Muscle layer of colon (tissue), 2 donors: ENCODE measurements around the gene EFCAB5.
"Not testable (repeated sequence)": the region's sequence is repeated elsewhere in the genome, so short reads cannot be mapped to it uniquely, and the experiment has no call there.

Experiments used
- H3K27ac ChIP-seq: one replicate; pipeline ENCODE4 v1.7.0; 2013; ENCODE audit warnings: low read depth, mild to moderate bottlenecking, low read length, moderate library complexity
- H3K27me3 ChIP-seq, 2 donors: one replicate each; pipeline ENCODE4 v1.7.0; 2013; ENCODE audit warnings: low read length in 2 of 2, mild to moderate bottlenecking in 2 of 2; ENCODE audit not compliant: insufficient read depth in 2 of 2, control insufficient read depth in 1 of 2
- H3K36me3 ChIP-seq: one replicate; pipeline ENCODE4 v1.7.0; 2013; ENCODE audit warnings: mild to moderate bottlenecking, low read length; ENCODE audit not compliant: insufficient read depth
- H3K4me1 ChIP-seq: one replicate; pipeline ENCODE4 v1.7.0; 2013; ENCODE audit warnings: mild to moderate bottlenecking, low read length; ENCODE audit not compliant: insufficient read depth
- H3K4me3 ChIP-seq, 2 donors: one replicate each; pipeline ENCODE4 v1.7.0; 2013; ENCODE audit warnings: low read length in 2 of 2, low read depth in 1 of 2, mild to moderate bottlenecking in 1 of 2, moderate library complexity in 1 of 2
- H3K9ac ChIP-seq: one replicate; pipeline ENCODE4 v1.7.0; 2013; ENCODE audit warnings: low read length
- H3K9me3 ChIP-seq: one replicate; pipeline ENCODE4 v1.7.0; 2013; ENCODE audit warnings: mild to moderate bottlenecking, low read length
- donor health status: abdominal sarcoma.
- donor health status: Adenocarcinoma of cecum.

EFCAB5 gene

GRCh38 chr17:29918922-29919856, 22.2 kb upstream of the EFCAB5 start:
- Histone ChIP-seq H3K4me3 (no peak overlapping the region), H3K27me3 (no peaks in the 10 kb centered on the region), H3K27ac (no peak overlapping the region), H3K36me3 (no peaks in the 10 kb centered on the region), H3K9me3 (no peaks in the 10 kb centered on the region), H3K4me1 (no peaks in the 10 kb centered on the region), H3K9ac (no peak overlapping the region)

GRCh38 chr17:29924786-29925185, 16.6 kb upstream of the EFCAB5 start:
- H3K27ac ChIP-seq, result no peak overlapping the region
- no peaks in the 10 kb centered on the region for H3K27me3 ChIP-seq
- no peaks in the 10 kb centered on the region for H3K9me3 ChIP-seq
- H3K9ac ChIP-seq, result no peak overlapping the region
- no peaks in the 10 kb centered on the region for H3K36me3 ChIP-seq
- H3K4me3 ChIP-seq, result no peak overlapping the region
- H3K4me1 ChIP-seq, result peaks cover 6% of the 10 kb centered on the region

DNA sequence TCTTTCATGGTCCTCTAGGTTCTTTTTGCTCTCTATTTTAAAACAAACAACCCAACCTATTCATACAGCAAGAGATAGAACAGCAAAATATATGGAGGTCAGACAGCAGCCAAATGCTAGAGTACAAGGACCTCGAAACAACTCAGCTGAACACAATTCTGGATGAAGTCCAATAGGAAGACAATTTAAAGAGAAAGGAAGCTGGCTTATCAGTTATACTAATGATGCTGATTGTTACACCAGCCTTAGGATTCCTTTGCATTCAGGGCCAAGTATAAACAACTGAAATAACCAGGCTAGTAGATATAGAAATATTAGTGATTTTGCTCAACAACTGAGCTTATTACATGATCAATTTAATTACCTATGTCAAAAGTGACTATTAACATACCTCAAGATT, 13.9 kb upstream of the EFCAB5 start:
- H3K4me3 ChIP-seq, result no peak overlapping the region
- H3K4me1 ChIP-seq, result peaks cover 11% of the 10 kb centered on the region
- H3K27me3 ChIP-seq, result no peaks in the 10 kb centered on the region
- no peak overlapping the region for H3K27ac ChIP-seq
- H3K9ac ChIP-seq, result no peak overlapping the region
- no peaks in the 10 kb centered on the region for H3K36me3 ChIP-seq
- H3K9me3 ChIP-seq, result no peaks in the 10 kb centered on the region

DNA sequence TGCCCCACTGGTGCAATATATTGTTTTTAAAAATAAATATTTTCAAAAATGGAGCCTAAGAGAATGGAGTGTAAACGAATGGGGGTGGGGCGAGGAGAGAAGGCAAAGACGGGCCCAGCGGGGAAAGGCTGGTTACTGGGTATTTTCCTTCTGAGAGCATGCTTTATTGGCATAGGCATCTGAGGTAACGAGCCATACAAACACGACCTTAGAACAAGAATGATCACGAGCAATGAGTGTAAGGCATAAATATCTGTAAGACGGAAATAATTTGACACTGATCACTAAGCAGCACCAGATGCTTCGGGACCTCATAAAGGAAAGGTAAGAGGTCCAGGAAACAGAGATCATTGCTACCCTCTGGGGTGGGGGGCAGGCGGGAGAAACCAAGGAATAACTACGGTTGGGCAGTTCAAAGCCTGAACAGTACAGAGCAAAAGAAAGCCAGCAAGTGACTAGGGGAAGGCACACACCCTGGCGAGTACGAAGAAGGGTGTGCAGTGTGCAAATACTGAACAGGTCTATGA, 12.4 kb upstream of the EFCAB5 start:
- Histone ChIP-seq H3K4me1 (peaks cover 11% of the 10 kb centered on the region), H3K27me3 (no peaks in the 10 kb centered on the region), H3K27ac (peak overlapping the region; percentile 89), H3K36me3 (no peaks in the 10 kb centered on the region), H3K9me3 (no peaks in the 10 kb centered on the region), H3K4me3 (peak overlapping the region; percentile 78 to 95), H3K9ac (peak overlapping the region; percentile 87)

- H3K9ac ChIP-seq, result peak within 1 kb of the TSS; percentile 87
Observed at GRCh38 chr17:29929533-29930408, 11.7 kb upstream of the EFCAB5 start, which contains the start of gene SSH2. Gene SSH2, minus strand, starts transcription at chr17:29930228. Its CDS starts 228 bp downstream, at chr17:29930000.

GRCh38 chr17:29930409-29931010, 10.9 kb upstream of the EFCAB5 start:
- H3K27ac ChIP-seq, result peak overlapping the region; percentile 89
- H3K4me3 ChIP-seq, result peak overlapping the region; percentile 78 to 95
- H3K9ac ChIP-seq, result peak overlapping the region; percentile 44

More at GRCh38 chr17:29929533-29930408, 11.7 kb upstream of the EFCAB5 start, which contains the start of gene SSH2:
- H3K9me3 ChIP-seq, result no peaks in the 10 kb centered on the region
- no peaks in the 10 kb centered on the region for H3K36me3 ChIP-seq
- peaks cover 11% of the 10 kb centered on the region for H3K4me1 ChIP-seq
- peak within 1 kb of the TSS; percentile 89 for H3K27ac ChIP-seq
- no peaks in the 10 kb centered on the region for H3K27me3 ChIP-seq
- peak within 1 kb of the TSS; percentile 78 to 95 for H3K4me3 ChIP-seq

GRCh38 chr17:29931231-29931932, 10.1 kb upstream of the EFCAB5 start:
- peak overlapping the region in 1 of 2 donors; percentile 95 for H3K4me3 ChIP-seq
- no peak overlapping the region for H3K27ac ChIP-seq
- no peaks in the 10 kb centered on the region for H3K36me3 ChIP-seq
- H3K27me3 ChIP-seq, result no peaks in the 10 kb centered on the region
- peaks cover 11% of the 10 kb centered on the region for H3K4me1 ChIP-seq
- no peaks in the 10 kb centered on the region for H3K9me3 ChIP-seq
- H3K9ac ChIP-seq, result no peak overlapping the region

More at GRCh38 chr17:29930409-29931010, 10.9 kb upstream of the EFCAB5 start:
- no peaks in the 10 kb centered on the region for H3K9me3 ChIP-seq
- no peaks in the 10 kb centered on the region for H3K36me3 ChIP-seq
- H3K4me1 ChIP-seq, result peaks cover 11% of the 10 kb centered on the region
- no peaks in the 10 kb centered on the region for H3K27me3 ChIP-seq

DNA sequence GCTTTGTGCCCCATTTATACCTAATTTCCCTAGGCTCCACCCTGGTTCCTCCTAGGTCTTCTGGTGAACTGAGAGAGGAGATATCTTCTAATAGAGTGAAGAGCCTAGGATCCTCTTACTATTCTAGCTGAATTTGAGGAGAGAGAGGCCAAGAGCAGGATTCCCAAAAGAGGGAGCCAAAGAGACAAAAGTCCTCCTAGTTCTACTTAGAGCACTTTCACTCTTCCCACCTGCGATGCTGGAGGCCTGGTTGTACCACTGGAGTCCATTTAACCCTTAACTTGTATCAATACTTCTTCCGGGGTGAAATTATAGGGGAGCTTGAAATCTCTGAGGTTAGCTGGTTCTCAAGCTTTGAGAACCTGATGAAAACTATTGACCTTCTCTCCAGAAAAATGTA, 8.1 kb upstream of the EFCAB5 start:
- Histone ChIP-seq H3K9me3 (no peaks in the 10 kb centered on the region), H3K4me1 (peaks cover 10% of the 10 kb centered on the region), H3K27ac (no peak overlapping the region), H3K4me3 (no peak overlapping the region), H3K27me3 (no peaks in the 10 kb centered on the region), H3K36me3 (no peaks in the 10 kb centered on the region), H3K9ac (no peak overlapping the region)

DNA sequence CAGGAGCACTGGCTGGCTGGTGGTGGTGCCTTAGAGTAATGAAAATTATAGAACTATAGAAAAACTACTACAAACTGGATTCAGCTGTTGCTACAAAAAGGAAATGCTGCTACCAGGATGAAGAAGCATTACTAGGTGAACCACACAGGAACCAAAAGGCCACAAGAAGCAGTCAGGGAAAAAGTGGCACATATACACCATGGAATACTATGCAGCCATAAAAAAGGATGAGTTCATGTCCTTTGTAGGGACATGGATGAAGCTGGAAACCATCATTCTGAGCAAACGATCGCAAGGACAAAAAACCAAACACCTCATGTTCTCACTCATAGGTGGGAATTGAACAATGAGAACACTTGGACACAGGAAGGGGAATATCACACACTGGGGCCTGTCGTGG, 5.5 kb upstream of the EFCAB5 start:
- H3K36me3 ChIP-seq, H3K9ac ChIP-seq: not testable (repeated sequence)

DNA sequence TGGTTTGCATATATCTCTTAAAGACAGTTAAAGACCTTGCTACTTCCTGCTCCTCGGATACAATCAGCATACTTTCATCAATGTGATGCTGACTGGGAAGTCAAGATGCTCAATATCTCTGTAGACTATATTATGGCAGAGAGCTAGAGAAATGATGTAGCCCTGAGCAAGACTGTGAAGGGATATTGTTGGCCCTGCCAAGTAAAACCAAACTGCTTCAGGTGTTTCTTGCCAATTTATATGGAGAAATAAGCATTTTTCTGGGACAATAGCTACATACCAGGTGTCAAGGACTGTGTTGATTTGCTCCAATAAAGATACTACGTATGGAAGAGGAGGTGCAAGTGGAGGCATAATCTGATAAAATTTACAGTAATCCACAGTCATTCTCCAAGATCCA, 4.7 kb upstream of the EFCAB5 start:
- no peak overlapping the region for H3K9ac ChIP-seq
- H3K9me3 ChIP-seq, result no peaks in the 10 kb centered on the region
- H3K4me1 ChIP-seq, result no peaks in the 10 kb centered on the region
- H3K36me3 ChIP-seq, result no peaks in the 10 kb centered on the region
- no peak overlapping the region for H3K27ac ChIP-seq
- no peak overlapping the region for H3K4me3 ChIP-seq
- no peaks in the 10 kb centered on the region for H3K27me3 ChIP-seq

More for the DNA sequence above, 5.5 kb upstream of the EFCAB5 start:
- not testable (repeated sequence) for H3K9me3 ChIP-seq, H3K4me3 ChIP-seq, H3K27me3 ChIP-seq, H3K27ac ChIP-seq, H3K4me1 ChIP-seq
